ENCODE measurements around the gene CLMN. TPM values are rescaled to one million over a fixed set of nuclear protein-coding genes. Genes with fewer than 3 reads are reported as not detected.

The CLMN gene
- total RNA-seq, 1 experiment from 2014 or later, result 111 TPM

DNA sequence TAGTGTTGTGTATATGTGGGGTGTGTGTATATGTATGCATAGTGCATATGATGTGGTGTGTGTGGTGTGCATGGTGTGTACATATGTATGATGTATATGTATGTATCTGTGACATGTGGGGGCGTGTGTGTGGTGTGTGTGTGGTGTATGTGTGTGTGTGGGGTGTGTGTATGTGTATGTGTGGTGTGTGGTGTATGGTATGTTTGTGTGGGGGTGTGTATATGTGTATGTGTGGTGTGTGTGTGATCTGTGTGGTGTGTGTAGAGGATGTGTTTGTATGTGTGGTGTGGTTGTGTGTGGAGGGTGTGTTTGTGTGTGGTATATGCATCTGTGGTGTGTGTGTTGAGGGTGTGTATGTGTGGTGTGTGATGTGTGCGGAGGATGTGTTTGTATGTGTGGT is 61.6 kb downstream of the CLMN start:
- H3K9me3 Mint-ChIP-seq (ENCODE audit: low read depth, unreplicated experiment), result no peaks in the 10 kb centered on the region
- TF ChIP-seq, protein P1, sequence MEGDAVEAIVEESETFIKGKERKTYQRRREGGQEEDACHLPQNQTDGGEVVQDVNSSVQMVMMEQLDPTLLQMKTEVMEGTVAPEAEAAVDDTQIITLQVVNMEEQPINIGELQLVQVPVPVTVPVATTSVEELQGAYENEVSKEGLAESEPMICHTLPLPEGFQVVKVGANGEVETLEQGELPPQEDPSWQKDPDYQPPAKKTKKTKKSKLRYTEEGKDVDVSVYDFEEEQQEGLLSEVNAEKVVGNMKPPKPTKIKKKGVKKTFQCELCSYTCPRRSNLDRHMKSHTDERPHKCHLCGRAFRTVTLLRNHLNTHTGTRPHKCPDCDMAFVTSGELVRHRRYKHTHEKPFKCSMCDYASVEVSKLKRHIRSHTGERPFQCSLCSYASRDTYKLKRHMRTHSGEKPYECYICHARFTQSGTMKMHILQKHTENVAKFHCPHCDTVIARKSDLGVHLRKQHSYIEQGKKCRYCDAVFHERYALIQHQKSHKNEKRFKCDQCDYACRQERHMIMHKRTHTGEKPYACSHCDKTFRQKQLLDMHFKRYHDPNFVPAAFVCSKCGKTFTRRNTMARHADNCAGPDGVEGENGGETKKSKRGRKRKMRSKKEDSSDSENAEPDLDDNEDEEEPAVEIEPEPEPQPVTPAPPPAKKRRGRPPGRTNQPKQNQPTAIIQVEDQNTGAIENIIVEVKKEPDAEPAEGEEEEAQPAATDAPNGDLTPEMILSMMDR (IDR thresholded peaks at IDR 0.05; ENCODE audit: unreplicated experiment), result no peak
- no peak overlapping the region for H3K4me3 Mint-ChIP-seq (ENCODE audit: low read depth, unreplicated experiment)
- no peak overlapping the region for H3K27ac Mint-ChIP-seq (ENCODE audit: unreplicated experiment)
- H3K4me1 Mint-ChIP-seq (ENCODE audit: low read depth, unreplicated experiment), result peaks cover 24% of the 10 kb centered on the region
- no TSS peak for BruUV-seq (replicated peaks)
- CTCF ChIA-PET, result no interaction called here
- no peaks in the 10 kb centered on the region for H3K27me3 Mint-ChIP-seq (ENCODE audit: unreplicated experiment)
- H3K36me3 Mint-ChIP-seq (ENCODE audit: insufficient read depth, unreplicated experiment), result peaks cover 6% of the 10 kb centered on the region
- intact Hi-C loops (cut with micrococcal nuclease; ENCODE audit: unreplicated experiment), result no loop called here
- DNase-seq, result no peak

DNA sequence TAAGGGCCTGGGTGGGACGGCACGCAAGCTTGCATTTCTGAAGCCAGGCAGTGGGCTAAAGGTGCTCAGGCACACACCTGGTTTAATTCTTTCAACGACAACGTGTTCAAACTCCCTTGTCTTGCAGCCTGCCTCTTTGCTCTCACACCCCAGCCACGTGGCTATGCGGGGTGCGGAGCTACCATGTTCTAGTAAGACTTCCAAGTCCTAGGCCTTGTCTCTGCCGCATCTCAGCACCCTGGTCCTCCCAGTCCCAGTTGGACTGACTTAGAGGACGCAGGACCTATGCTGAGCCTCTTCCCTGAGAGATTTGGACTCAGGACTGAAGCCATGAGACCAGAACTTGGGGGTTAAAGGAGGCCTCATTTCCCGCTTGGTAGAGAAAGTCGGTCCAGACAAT is 62.2 kb downstream of the CLMN start:
- H3K27me3 Mint-ChIP-seq (ENCODE audit: unreplicated experiment), result no peaks in the 10 kb centered on the region
- H3K4me1 Mint-ChIP-seq (ENCODE audit: low read depth, unreplicated experiment), result peaks cover 18% of the 10 kb centered on the region
- H3K27ac Mint-ChIP-seq (ENCODE audit: unreplicated experiment), result no peak overlapping the region
- TF ChIP-seq, protein P1 (IDR thresholded peaks at IDR 0.05; ENCODE audit: unreplicated experiment), result no peak
- intact Hi-C loops (cut with micrococcal nuclease; ENCODE audit: unreplicated experiment), result no loop called here
- no peak for DNase-seq
- BruUV-seq (replicated peaks), result no TSS peak
- peaks cover 6% of the 10 kb centered on the region for H3K36me3 Mint-ChIP-seq (ENCODE audit: insufficient read depth, unreplicated experiment)
- no peaks in the 10 kb centered on the region for H3K9me3 Mint-ChIP-seq (ENCODE audit: low read depth, unreplicated experiment)
- CTCF ChIA-PET, result no interaction called here
- no peak overlapping the region for H3K4me3 Mint-ChIP-seq (ENCODE audit: low read depth, unreplicated experiment)

DNA sequence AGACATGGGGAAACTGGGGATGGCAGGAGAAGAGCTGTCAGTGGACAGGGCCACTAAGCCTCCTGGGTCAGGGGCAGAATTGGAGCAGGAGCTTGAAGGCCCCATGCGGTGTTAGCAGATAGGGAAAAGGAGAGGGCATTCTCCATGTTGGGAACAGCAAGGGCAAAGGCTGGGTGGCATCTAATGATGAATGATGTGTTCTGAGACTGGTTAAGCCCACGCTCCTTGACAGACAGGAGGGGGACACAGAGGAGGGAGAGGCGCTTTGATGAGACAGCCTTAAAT is 63.0 kb downstream of the CLMN start:
- BruUV-seq (replicated peaks), result no TSS peak
- Mint-ChIP-seq H3K4me1 (ENCODE audit: low read depth, unreplicated experiment) (peaks cover 18% of the 10 kb centered on the region), H3K27me3 (ENCODE audit: unreplicated experiment) (no peaks in the 10 kb centered on the region), H3K4me3 (ENCODE audit: low read depth, unreplicated experiment) (no peak overlapping the region), H3K9me3 (ENCODE audit: low read depth, unreplicated experiment) (no peaks in the 10 kb centered on the region), H3K36me3 (ENCODE audit: insufficient read depth, unreplicated experiment) (peaks cover 6% of the 10 kb centered on the region), H3K27ac (ENCODE audit: unreplicated experiment) (peak overlapping the region; percentile 80)
- CTCF ChIA-PET, result interaction anchor here (0.6 kb wide), 1 partner anchor 823 kb away, joined by 4 read pairs; no protein-coding TSS in a partner anchor
- intact Hi-C loops (cut with micrococcal nuclease; ENCODE audit: unreplicated experiment), result no loop called here
- no peak for DNase-seq
- TF ChIP-seq, protein P1 (IDR thresholded peaks at IDR 0.05; ENCODE audit: unreplicated experiment), result no peak

DNA sequence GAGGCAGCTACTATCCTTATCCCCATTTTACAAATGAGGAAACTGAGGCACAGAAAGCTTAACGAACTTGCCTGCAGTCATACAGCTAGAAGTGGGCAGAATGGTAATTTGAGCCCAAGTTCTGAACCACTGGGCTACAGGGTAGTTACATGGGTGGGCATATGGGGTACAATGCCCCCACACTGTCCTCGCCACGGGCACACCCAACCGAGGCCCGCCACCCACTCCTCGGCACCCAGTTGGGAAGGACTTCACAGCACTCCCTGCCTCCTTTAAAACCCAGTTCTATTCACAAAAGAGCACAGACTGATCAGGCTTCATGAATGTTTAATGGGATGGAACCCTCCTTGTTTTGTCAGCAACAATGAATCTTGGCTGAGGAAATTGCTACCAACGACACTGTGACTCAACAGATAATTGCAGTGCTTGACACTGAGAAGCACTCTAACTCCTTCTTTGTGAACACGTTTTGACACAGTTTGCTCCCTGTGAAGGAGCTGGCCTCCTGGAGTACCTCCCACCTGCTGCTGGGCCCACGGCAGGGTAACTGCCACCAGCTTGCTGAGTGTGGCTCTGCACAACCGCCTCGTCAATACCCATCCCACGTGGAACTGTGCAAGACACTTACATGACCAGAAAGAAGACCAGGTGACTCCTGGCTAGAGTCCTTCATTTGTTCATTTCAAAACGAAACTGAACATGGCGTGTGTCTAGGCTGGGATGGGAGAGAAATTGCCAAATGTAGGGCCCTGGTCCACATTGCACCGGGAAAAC is 63.5 kb downstream of the CLMN start:
- Mint-ChIP-seq H3K27me3 (ENCODE audit: unreplicated experiment) (no peaks in the 10 kb centered on the region), H3K4me1 (ENCODE audit: low read depth, unreplicated experiment) (peaks cover 18% of the 10 kb centered on the region), H3K9me3 (ENCODE audit: low read depth, unreplicated experiment) (no peaks in the 10 kb centered on the region), H3K36me3 (ENCODE audit: insufficient read depth, unreplicated experiment) (peaks cover 6% of the 10 kb centered on the region), H3K4me3 (ENCODE audit: low read depth, unreplicated experiment) (peak overlapping the region; percentile 20), H3K27ac (ENCODE audit: unreplicated experiment) (peak overlapping the region; percentile 80)
- no TSS peak for BruUV-seq (replicated peaks)
- TF ChIP-seq, protein P1 (IDR thresholded peaks at IDR 0.05; ENCODE audit: unreplicated experiment), result no peak
- CTCF ChIA-PET, result interaction anchor here (0.5 to 0.6 kb wide), 3 partner anchors 572 to 822 kb away, joined by 4 to 6 read pairs (median 4); no protein-coding TSS in a partner anchor
- DNase-seq, result no peak
- intact Hi-C loops (cut with micrococcal nuclease; ENCODE audit: unreplicated experiment), result no loop called here

Measured in Calu3 (cell line).